Stimulated activated memory B cell treated with anti-CD40 and anti-IgM and Interleukin-4, amounts not matched to agents 10 μg/mL and 1 μg/mL and 100 μg/mL, for 72 hours (primary cell): Measurements from ENCODE around the gene C9.
A peak's percentile ranks its signal among the peaks of the same experiment; 100 is the strongest.

Experiments used
- ATAC-seq: fragments of 150-1000 bp; cut with Tn5 transposase; 2 replicates; pipeline ENCODE4 v1.10.0; 2021
- H3K27ac Mint-ChIP-seq: one replicate; pipeline ENCODE4 v1.8.0; 2022; ENCODE audit warnings: mild to moderate bottlenecking, mixed read lengths
- H3K27me3 Mint-ChIP-seq: one replicate; pipeline ENCODE4 v1.8.0; 2022; ENCODE audit warnings: mixed read lengths
- H3K36me3 Mint-ChIP-seq: one replicate; pipeline ENCODE4 v1.8.0; 2022; ENCODE audit warnings: mixed read lengths
- H3K4me1 Mint-ChIP-seq: one replicate; pipeline ENCODE4 v1.8.0; 2022; ENCODE audit warnings: mixed read lengths
- H3K4me3 Mint-ChIP-seq: one replicate; pipeline ENCODE4 v1.8.0; 2022; ENCODE audit warnings: mild to moderate bottlenecking, moderate library complexity, mixed read lengths
- H3K9me3 Mint-ChIP-seq: one replicate; pipeline ENCODE4 v1.8.0; 2022; ENCODE audit warnings: mixed read lengths

Gene C9

GRCh38 chr5:39387293-39387692, 23.0 kb upstream of the C9 start:
- H3K27me3 Mint-ChIP-seq: no peaks in the 10 kb centered on the region
- no peaks in the 10 kb centered on the region for H3K36me3 Mint-ChIP-seq
- no peaks in the 10 kb centered on the region for H3K4me1 Mint-ChIP-seq
- no peak overlapping the region for H3K27ac Mint-ChIP-seq
- no peak overlapping the region for H3K4me3 Mint-ChIP-seq
- ATAC-seq: no peak
- no peaks in the 10 kb centered on the region for H3K9me3 Mint-ChIP-seq

GRCh38 chr5:39384271-39384670, 20.0 kb upstream of the C9 start:
- no peaks in the 10 kb centered on the region for H3K36me3 Mint-ChIP-seq
- H3K27me3 Mint-ChIP-seq: no peaks in the 10 kb centered on the region
- no peaks in the 10 kb centered on the region for H3K9me3 Mint-ChIP-seq
- no peaks in the 10 kb centered on the region for H3K4me1 Mint-ChIP-seq
- H3K27ac Mint-ChIP-seq: no peak overlapping the region
- ATAC-seq: no peak
- H3K4me3 Mint-ChIP-seq: no peak overlapping the region

DNA sequence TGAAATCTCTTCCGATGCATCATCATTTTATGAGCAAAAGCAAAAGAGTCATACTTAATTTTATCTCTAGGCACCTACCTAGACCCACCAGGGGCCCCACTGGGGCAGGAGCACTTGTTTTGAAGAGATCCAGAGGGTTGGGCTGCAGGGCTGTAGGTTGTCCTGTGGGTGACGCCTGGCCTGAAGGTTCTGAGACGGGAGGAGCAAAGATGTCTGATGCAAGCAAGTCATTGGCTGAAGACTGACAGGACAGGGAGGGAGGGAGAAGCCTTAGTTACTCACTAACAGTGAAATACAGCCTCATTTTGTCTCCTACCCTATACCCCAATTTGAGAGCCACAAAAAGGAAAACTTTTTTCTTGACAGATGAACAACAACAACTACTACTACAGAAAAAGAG, 17.1 kb upstream of the C9 start:
- no peak for ATAC-seq

DNA sequence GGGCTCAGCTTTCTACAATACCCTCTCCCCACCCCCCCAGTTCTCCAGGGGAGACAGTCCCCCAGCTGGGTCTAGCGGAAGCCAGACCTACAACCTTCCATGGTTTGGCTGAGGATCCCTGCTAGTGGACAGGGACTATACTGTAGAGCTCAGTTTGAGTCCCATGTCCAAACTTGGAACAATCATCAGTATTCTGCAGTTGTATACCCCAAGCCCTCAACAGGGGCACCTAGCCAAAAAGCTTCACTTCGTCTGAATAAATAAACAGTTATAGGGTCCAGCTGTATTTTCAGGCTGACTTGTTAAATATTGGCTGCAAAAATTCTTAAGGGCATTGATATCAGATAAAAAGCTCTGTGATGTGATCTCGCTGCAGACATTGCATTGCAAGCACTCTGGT, 15.4 kb upstream of the C9 start:
- Mint-ChIP-seq H3K4me1 (no peaks in the 10 kb centered on the region), H3K9me3 (no peaks in the 10 kb centered on the region), H3K27ac (no peak overlapping the region), H3K36me3 (no peaks in the 10 kb centered on the region), H3K4me3 (no peak overlapping the region), H3K27me3 (no peaks in the 10 kb centered on the region)
- no peak for ATAC-seq

More for the DNA sequence above, 17.1 kb upstream of the C9 start:
- Mint-ChIP-seq H3K4me1 (no peaks in the 10 kb centered on the region), H3K4me3 (no peak overlapping the region), H3K9me3 (no peaks in the 10 kb centered on the region), H3K36me3 (no peaks in the 10 kb centered on the region), H3K27me3 (no peaks in the 10 kb centered on the region), H3K27ac (no peak overlapping the region)

GRCh38 chr5:39377613-39378012, 13.3 kb upstream of the C9 start:
- H3K9me3 Mint-ChIP-seq: no peaks in the 10 kb centered on the region
- no peaks in the 10 kb centered on the region for H3K27me3 Mint-ChIP-seq
- no peak for ATAC-seq
- H3K27ac Mint-ChIP-seq: no peak overlapping the region
- no peak overlapping the region for H3K4me3 Mint-ChIP-seq
- H3K36me3 Mint-ChIP-seq: no peaks in the 10 kb centered on the region
- H3K4me1 Mint-ChIP-seq: no peaks in the 10 kb centered on the region

DNA sequence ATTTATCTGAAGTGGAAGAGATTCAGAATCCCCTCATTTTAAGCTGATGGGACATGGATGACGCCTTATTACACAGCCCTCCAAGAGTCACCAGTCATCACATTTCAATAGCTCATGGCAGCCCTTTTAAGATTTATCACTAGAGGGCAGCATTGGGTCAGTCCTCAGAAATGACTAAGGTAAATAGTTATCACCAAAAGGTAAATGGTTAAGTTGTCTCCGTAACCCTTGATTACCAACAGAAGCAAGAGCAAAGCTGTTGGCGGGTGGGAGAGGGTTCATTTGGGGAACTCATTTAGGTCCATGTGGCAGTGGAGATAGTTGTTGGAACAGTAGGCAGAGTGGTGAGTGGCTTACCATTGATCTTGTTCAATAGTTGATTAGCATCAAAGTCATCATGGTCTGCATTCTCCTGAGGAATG, 12.0 kb upstream of the C9 start:
- Mint-ChIP-seq H3K4me3 (no peak overlapping the region), H3K27ac (no peak overlapping the region), H3K36me3 (no peaks in the 10 kb centered on the region), H3K4me1 (no peaks in the 10 kb centered on the region), H3K9me3 (no peaks in the 10 kb centered on the region), H3K27me3 (no peaks in the 10 kb centered on the region)
- peak; percentile 57 for ATAC-seq

- Mint-ChIP-seq H3K27ac (no peak overlapping the region), H3K36me3 (no peaks in the 10 kb centered on the region), H3K9me3 (no peaks in the 10 kb centered on the region), H3K4me3 (no peak overlapping the region), H3K27me3 (no peaks in the 10 kb centered on the region), H3K4me1 (no peaks in the 10 kb centered on the region)
- ATAC-seq: no peak
Measured at GRCh38 chr5:39373791-39374190, 9.5 kb upstream of the C9 start.

GRCh38 chr5:39371367-39371635, 7.0 kb upstream of the C9 start:
- Mint-ChIP-seq H3K36me3 (no peaks in the 10 kb centered on the region), H3K27me3 (peaks cover 9% of the 10 kb centered on the region), H3K4me3 (no peak overlapping the region), H3K27ac (no peak overlapping the region), H3K4me1 (no peaks in the 10 kb centered on the region), H3K9me3 (peaks cover 3% of the 10 kb centered on the region)
- no peak for ATAC-seq

DNA sequence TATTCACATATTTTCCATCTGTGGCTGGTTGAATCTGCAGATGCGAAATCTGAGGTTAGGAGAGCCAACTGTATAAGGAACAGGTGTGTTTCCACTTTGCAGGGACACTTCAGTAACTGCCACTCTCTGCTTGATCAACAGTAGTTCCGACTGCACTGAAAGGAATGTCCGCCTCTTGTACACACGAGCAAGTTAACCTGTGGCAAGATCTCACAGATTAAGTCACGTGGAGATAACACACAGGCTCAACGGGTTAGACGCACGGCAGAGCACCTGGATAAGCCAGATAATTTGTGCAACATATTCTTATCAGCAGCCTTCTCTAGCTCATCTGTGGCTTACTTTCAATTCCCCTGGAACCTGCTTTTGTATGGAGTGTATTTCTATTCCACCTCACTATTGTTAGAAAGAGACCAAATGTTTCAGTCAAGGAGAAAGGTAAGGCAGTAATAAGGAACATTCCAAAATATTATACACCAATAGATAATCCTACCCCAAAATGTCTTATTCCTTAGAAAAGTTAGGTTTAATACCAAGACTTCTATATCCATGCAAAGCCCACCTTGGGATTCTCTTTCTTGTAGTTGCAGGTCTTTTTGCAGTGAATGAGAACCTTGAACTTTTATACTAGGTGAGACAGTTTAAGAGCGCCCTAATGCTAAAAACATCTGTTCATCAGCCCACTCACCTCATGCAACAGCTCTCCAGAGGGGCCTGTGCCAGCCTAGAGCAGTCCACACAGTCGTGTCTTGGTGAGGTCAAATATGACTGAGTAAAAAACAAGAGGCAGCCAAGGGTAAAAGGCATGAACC, 6.5 kb upstream of the C9 start:
- H3K4me1 Mint-ChIP-seq: no peaks in the 10 kb centered on the region
- ATAC-seq: no peak
- H3K4me3 Mint-ChIP-seq: no peak overlapping the region
- H3K36me3 Mint-ChIP-seq: no peaks in the 10 kb centered on the region
- H3K27ac Mint-ChIP-seq: no peak overlapping the region
- peaks cover 9% of the 10 kb centered on the region for H3K27me3 Mint-ChIP-seq
- H3K9me3 Mint-ChIP-seq: peaks cover 3% of the 10 kb centered on the region

DNA sequence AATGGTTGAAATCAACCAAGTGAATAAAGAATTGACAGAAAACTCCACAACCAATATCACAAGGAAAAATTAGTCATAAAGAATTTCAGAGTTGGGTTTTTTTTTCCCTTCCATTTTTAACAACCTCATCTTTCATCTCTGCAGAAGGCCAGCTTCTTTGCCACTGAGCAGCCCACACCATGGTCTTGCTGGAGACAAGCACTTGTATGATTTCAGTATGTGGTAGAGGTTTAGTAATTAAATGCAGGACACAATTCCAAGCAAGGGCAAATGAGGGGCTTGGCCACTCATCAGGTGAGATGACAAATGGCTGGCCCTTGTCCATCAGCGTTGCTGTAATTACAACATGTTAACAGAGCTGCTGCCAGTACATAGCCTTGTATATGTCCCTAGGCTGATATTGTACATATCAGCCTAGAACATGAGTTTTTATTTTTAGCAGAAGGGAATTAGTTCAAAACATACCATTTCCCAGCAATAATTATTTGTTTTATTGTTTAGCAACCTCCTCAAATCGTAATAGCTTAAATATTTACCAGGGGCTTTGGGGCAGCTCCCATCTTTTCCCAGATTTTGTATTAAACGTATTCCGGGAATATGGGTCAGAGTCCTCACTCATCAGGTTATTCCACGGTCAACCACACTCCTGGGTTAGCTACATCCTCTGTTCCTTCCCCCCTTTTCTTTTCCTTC, 5.0 kb upstream of the C9 start:
- Mint-ChIP-seq H3K4me1 (no peaks in the 10 kb centered on the region), H3K36me3 (no peaks in the 10 kb centered on the region), H3K9me3 (peaks cover 3% of the 10 kb centered on the region), H3K4me3 (no peak overlapping the region), H3K27ac (no peak overlapping the region), H3K27me3 (peaks cover 9% of the 10 kb centered on the region)
- ATAC-seq: no peak

DNA sequence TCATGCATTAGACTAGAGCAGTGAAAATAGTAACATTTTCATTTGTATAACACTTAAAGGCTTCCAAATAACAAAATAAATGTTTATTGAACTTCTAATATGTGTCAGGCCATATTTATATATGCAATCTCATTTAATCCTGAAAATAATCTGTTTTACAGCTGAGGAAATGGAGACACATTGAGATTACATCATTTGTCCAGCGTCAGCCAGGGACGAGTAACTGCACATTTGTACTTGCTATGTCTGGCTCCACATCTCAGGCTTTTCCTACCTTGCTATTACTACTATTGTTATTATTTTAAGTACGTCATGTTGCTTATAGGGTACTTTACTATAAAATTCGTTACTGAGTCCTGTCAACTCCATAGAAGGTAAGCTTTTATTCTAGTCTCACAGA, 3.8 kb upstream of the C9 start:
- Mint-ChIP-seq H3K27ac (no peak overlapping the region), H3K4me1 (no peaks in the 10 kb centered on the region), H3K9me3 (peaks cover 3% of the 10 kb centered on the region), H3K27me3 (peaks cover 9% of the 10 kb centered on the region), H3K4me3 (no peak overlapping the region), H3K36me3 (no peaks in the 10 kb centered on the region)
- no peak for ATAC-seq

GRCh38 chr5:39367711-39368110, 3.4 kb upstream of the C9 start:
- ATAC-seq: no peak
- Mint-ChIP-seq H3K4me1 (no peaks in the 10 kb centered on the region), H3K27ac (no peak overlapping the region)

GRCh38 chr5:39363217-39363616, 1.1 kb downstream of the C9 start:
- Mint-ChIP-seq H3K27me3 (peaks cover 21% of the 10 kb centered on the region), H3K4me3 (no peak overlapping the region), H3K9me3 (peaks cover 6% of the 10 kb centered on the region), H3K36me3 (no peaks in the 10 kb centered on the region), H3K27ac (no peak overlapping the region), H3K4me1 (peaks cover 9% of the 10 kb centered on the region)
- ATAC-seq: no peak

More at GRCh38 chr5:39367711-39368110, 3.4 kb upstream of the C9 start:
- Mint-ChIP-seq H3K27me3 (peaks cover 9% of the 10 kb centered on the region), H3K36me3 (no peaks in the 10 kb centered on the region), H3K4me3 (no peak overlapping the region), H3K9me3 (peaks cover 3% of the 10 kb centered on the region)

DNA sequence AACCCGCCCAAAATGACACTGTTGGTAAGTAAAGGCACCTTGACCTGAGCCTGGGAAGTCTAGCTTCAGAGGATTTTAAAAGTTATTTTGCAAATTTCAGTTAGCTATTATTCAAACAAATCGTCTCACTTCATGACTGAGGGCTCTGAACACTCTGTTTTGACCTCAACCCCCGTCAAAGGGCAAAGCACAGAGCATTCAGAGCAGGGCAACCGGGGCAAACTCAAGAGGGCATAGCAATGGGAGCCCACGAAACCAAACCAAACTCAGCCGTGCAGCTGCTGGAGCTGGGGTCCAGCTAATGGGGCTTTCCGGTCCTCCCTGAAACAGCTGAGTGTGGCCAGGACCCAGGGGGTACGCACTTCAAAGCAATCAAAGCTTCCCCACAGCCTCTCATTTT, 1.6 kb downstream of the C9 start:
- Mint-ChIP-seq H3K9me3 (peaks cover 6% of the 10 kb centered on the region), H3K36me3 (no peaks in the 10 kb centered on the region), H3K27me3 (peaks cover 27% of the 10 kb centered on the region), H3K4me3 (no peak overlapping the region), H3K4me1 (peaks cover 9% of the 10 kb centered on the region), H3K27ac (no peak overlapping the region)
- no peak for ATAC-seq

DNA sequence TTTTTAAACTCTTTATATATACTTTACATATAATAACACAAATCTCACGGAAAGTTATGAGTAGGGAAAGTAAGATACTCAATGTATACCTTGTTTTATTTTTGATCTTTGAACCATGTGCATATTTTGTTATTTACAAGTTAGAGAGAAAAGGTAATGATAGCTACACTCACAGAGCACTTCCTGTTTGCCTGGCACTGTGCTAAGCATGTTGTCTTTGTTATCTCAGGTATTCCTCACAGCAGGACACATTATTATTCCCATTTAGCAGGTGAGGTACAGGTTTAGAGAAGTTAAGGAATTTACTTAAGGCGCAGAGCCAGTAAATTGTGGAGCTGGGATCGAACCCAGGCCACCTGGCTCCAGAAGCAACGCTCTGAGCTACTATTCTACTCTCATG, 3.0 kb downstream of the C9 start:
- no peak for ATAC-seq
- Mint-ChIP-seq H3K27ac (no peak overlapping the region), H3K36me3 (no peaks in the 10 kb centered on the region), H3K4me1 (peaks cover 9% of the 10 kb centered on the region), H3K27me3 (peaks cover 19% of the 10 kb centered on the region), H3K4me3 (no peak overlapping the region), H3K9me3 (peaks cover 3% of the 10 kb centered on the region)

DNA sequence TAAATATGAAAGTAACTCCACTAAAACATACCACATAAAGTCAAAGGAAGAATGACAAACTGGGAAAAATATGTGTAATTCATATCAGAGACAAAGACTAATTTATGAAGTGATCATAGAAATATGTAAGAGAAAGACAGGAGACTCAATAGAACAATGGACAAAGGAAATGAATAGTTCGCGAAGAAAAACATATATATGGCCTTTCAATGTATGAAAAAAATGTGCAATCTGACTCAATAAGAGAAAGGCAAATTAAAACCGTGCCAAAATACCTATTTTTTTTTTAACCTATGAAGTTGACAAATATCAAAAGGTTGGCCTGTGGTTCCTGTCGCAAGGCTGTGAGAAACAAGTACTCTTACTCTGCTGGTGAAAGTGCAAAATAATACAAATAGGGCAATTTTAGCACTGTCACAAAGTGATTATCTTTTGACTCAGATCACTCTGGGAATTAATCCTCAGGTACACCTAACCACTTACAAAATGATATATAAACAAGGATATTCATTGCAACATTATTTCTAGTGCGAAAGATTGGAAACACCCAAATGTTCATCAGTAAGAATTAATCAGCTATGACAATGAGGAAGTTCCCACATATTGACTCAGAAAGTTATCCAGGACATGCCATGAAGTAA, 3.7 kb downstream of the C9 start:
- H3K4me3 Mint-ChIP-seq: no peak overlapping the region
- peaks cover 9% of the 10 kb centered on the region for H3K4me1 Mint-ChIP-seq
- H3K27ac Mint-ChIP-seq: no peak overlapping the region
- H3K36me3 Mint-ChIP-seq: no peaks in the 10 kb centered on the region
- H3K9me3 Mint-ChIP-seq: peaks cover 3% of the 10 kb centered on the region
- peaks cover 19% of the 10 kb centered on the region for H3K27me3 Mint-ChIP-seq
- ATAC-seq: no peak
